ENCODE measurements around the gene TMEM156.

DNA sequence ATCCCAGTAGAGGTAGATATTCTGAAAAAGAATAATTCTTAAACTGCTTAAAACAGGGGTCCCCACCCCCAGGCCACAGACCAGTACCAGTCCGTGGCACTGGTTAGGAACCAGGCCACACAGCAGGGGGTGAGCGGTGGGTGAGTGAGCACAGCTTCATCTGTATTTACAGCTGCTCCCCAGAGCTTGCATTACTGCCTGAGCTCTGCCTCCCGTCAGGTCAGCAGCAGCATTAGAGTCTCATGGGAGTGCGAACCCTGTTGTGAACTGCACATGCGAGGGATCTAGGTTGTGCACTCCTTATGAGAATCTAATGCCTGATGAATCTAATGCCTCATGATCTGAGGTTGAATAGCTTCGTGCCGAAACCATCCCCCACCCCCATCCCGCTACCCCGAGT lies 87.8 kb downstream of the TMEM156 start:
- TF ChIP-seq CTCF (IDR thresholded peaks at IDR 0.05; ENCODE audit: insufficient read depth, low read length, poor library complexity, severe bottlenecking) (no peak), EZH2phosphoT487 (conservative IDR thresholded peaks at IDR 0.05; ENCODE audit: low read length) (no peak)

Measured in SU-DHL-6 (cell line).